ENCODE measurements around the gene LAMC2. TPM values are rescaled to one million over a fixed set of nuclear protein-coding genes. Genes with fewer than 3 reads are reported as not detected.

Gene LAMC2
- total RNA-seq, result 10 to 100 TPM in 1 of 4 donors, 1 to 10 TPM in 3; 2.1 to 17.4 (median 4.4) TPM

- peak; percentile 22 to 36 (median 28) for TF ChIP-seq CTCF (IDR thresholded peaks at IDR 0.05)
- peak in 1 of 2 donors; percentile 40 for TF ChIP-seq POLR2A (IDR thresholded peaks at IDR 0.05)
Observed at GRCh38 chr1:183185941-183186490, at the start of gene LAMC2. Gene LAMC2 (plus strand): TSS chr1:183186264. CDS start chr1:183186353, 89 bp downstream.

DNA sequence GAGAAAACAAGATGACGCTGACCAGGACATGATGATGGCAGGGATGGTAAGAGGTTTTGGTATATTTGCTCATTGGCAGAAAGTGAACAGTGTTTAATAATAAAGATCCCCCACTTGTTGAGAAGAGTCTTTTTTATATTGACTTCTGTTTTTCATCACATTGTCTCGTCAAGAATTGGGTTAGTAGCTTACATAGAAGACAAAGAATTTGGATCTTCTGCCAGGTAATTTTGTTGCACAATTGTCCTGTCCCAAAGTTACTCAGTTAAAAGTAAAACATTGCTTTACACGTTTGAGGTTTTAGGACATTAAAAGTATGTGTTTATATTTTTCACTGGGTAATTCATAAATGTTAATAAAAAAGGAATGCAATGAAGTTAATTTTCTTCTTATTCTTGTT lies 48.3 kb upstream of the LAMC2 start:
- no peaks in the 10 kb centered on the region for H3K9me3 ChIP-seq
- TF ChIP-seq POLR2A (IDR thresholded peaks at IDR 0.05), result no peak
- TF ChIP-seq CTCF (IDR thresholded peaks at IDR 0.05), result no peak
- H3K36me3 ChIP-seq, result no peaks in the 10 kb centered on the region
- peaks cover 6 to 11% of the 10 kb centered on the region in 2 donors for H3K4me1 ChIP-seq
- DNase-seq, result no peak
- H3K27ac ChIP-seq, result peak overlapping the region; percentile 79 to 88
- H3K4me3 ChIP-seq, result no peak overlapping the region
- intact Hi-C loops (cut with DNase I; ENCODE audit: low total_unique reads), result no loop called here
- no peaks in the 10 kb centered on the region for H3K27me3 ChIP-seq

More at GRCh38 chr1:183185941-183186490, at the start of gene LAMC2:
- Histone ChIP-seq H3K36me3 (no peaks in the 10 kb centered on the region), H3K9me3 (no peaks in the 10 kb centered on the region), H3K27me3 (no peaks in the 10 kb centered on the region), H3K4me3 (peak within 1 kb of the TSS; percentile 24 to 27), H3K27ac (peak within 1 kb of the TSS in 1 of 2 donors; percentile 51), H3K4me1 (no peaks in the 10 kb centered on the region)
- intact Hi-C loops (cut with DNase I; ENCODE audit: low total_unique reads), result no loop called here
- DNase-seq, result peak; percentile 24 to 35

GRCh38 chr1:183138301-183138700 lies 47.8 kb upstream of the LAMC2 start:
- Histone ChIP-seq H3K36me3 (no peaks in the 10 kb centered on the region), H3K27ac (peak overlapping the region; percentile 79 to 88), H3K4me1 (peaks cover 6 to 11% of the 10 kb centered on the region in 2 donors), H3K4me3 (no peak overlapping the region), H3K27me3 (no peaks in the 10 kb centered on the region), H3K9me3 (no peaks in the 10 kb centered on the region)
- TF ChIP-seq POLR2A (IDR thresholded peaks at IDR 0.05), result no peak
- TF ChIP-seq CTCF (IDR thresholded peaks at IDR 0.05), result no peak
- intact Hi-C loops (cut with DNase I; ENCODE audit: low total_unique reads), result no loop called here
- DNase-seq, result no peak

- peaks cover 6 to 11% of the 10 kb centered on the region in 2 donors for H3K4me1 ChIP-seq
- intact Hi-C loops (cut with DNase I; ENCODE audit: low total_unique reads), result no loop called here
Observed at GRCh38 chr1:183139281-183139942, 46.7 kb upstream of the LAMC2 start.

More at GRCh38 chr1:183139281-183139942, 46.7 kb upstream of the LAMC2 start:
- TF ChIP-seq POLR2A (IDR thresholded peaks at IDR 0.05) (no peak), CTCF (IDR thresholded peaks at IDR 0.05) (no peak)
- H3K36me3 ChIP-seq, result no peaks in the 10 kb centered on the region
- no peaks in the 10 kb centered on the region for H3K9me3 ChIP-seq
- no peak for DNase-seq
- H3K27ac ChIP-seq, result peak overlapping the region; percentile 79 to 88
- H3K4me3 ChIP-seq, result no peak overlapping the region
- no peaks in the 10 kb centered on the region for H3K27me3 ChIP-seq
